Testis (tissue), 2 donors: Measurements from ENCODE around the gene CFAP69.

Experiments
- CTCF ChIP-seq, 3 experiments: fragments of 450-650 bp in 2 of 3; fragments of 200-600 bp in 1 of 3; sonication (generic) in 1 of 3; IDR thresholded peaks; one replicate each; pipeline ENCODE4 v1.5.1; 2016 to 2019; ENCODE audit warnings: antibody characterized with exemption in 3 of 3, mild to moderate bottlenecking in 2 of 3, moderate library complexity in 1 of 3
- POLR2A ChIP-seq: fragments of 450-650 bp; IDR thresholded peaks from one replicate; pipeline ENCODE4 v1.6.1; 2017; ENCODE audit warnings: antibody characterized with exemption, mild to moderate bottlenecking, moderate library complexity

DNA sequence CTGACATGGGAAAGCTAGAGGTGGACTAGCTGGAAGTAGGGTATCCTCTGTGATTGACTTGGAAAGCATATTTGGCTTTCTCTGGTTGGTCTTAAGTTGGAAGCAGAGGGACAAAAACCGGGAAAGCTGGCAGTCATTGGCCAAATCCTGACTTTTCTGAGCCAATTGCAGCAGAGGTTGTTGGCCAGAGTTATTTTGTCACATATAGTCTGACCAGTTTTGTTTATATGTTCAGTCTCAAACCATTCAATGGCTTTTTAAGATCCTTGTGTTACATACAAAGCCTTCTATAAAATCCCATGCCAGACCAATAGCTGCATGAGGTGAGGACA, 6.3 kb downstream of the CFAP69 start:
- no peak for TF ChIP-seq CTCF (IDR thresholded peaks at IDR 0.05)
- no peak for TF ChIP-seq POLR2A
